Measurements from ENCODE around the gene TRABD2A.
"Not testable (repeated sequence)": the region's sequence is repeated elsewhere in the genome, so short reads cannot be mapped to it uniquely, and the experiment has no call there.

TRABD2A gene

DNA sequence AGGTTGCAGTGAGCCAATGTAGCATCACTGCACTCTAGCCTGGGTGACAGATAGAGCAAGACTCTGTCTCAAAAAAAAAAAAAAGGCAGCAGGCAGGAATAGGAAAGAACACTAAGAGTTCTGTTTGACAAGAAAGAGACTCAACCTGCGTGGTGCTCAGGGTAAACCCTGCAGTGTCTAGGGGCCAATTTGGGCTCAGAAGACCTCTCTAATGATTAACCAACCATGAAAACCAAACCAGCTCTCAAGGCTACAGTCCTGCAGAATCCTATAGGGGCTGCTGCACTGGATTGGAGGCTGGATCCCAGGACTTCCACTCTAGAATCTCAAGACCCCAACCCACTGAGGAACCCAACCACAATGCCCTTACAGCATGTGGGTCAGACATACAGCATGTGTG lies 2.4 kb downstream of the TRABD2A start:
- WGBS, 2 experiments (ENCODE audit: insufficient coverage in 2 of 2) = 83 to 88% methylated on average over 1 of the region's 1 CpG
- H3K36me3 ChIP-seq (ENCODE audit: control insufficient read depth, insufficient read depth, low read length) = no peaks in the 10 kb centered on the region
- H3K9me3 ChIP-seq (ENCODE audit: control insufficient read depth, low read length) = no peaks in the 10 kb centered on the region
- H3K27ac ChIP-seq (ENCODE audit: low read depth, low read length, severe bottlenecking) = no peak overlapping the region
- no peak overlapping the region for H3K4me3 ChIP-seq (ENCODE audit: extremely low read depth, insufficient read depth, low read length, poor library complexity, severe bottlenecking)
- peaks cover 7% of the 10 kb centered on the region for H3K4me1 ChIP-seq (ENCODE audit: control insufficient read depth, insufficient read depth, low read length, poor library complexity, severe bottlenecking)

DNA sequence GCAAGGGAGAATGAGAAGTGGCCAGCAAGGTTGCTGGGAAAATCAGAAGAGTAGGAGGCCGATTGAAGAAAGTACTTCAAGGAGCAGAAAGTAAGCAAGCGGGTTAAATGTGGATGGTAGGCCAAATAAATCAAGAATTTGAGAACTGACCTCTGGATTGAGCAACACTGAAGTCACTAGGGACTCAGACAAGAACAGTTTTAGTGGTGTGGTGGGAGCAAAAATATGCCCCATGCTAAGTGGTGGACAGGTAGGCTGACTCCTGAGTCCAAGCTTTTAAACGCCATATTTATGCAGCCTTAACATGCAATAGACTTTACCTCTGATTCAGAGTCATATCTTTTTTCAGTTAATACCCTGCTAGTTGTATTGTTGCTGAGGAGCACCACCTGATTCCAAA lies 4.5 kb downstream of the TRABD2A start:
- H3K27ac ChIP-seq (ENCODE audit: low read depth, low read length, severe bottlenecking) = no peak overlapping the region
- H3K36me3 ChIP-seq (ENCODE audit: control insufficient read depth, insufficient read depth, low read length) = no peaks in the 10 kb centered on the region
- no peak overlapping the region for H3K4me3 ChIP-seq (ENCODE audit: extremely low read depth, insufficient read depth, low read length, poor library complexity, severe bottlenecking)
- H3K9me3 ChIP-seq (ENCODE audit: control insufficient read depth, low read length) = no peaks in the 10 kb centered on the region
- WGBS, 2 experiments (ENCODE audit: insufficient coverage in 2 of 2) = 83 to 97% methylated on average over 2 to 3 of the region's 3 CpGs
- H3K4me1 ChIP-seq (ENCODE audit: control insufficient read depth, insufficient read depth, low read length, poor library complexity, severe bottlenecking) = peaks cover 7% of the 10 kb centered on the region

DNA sequence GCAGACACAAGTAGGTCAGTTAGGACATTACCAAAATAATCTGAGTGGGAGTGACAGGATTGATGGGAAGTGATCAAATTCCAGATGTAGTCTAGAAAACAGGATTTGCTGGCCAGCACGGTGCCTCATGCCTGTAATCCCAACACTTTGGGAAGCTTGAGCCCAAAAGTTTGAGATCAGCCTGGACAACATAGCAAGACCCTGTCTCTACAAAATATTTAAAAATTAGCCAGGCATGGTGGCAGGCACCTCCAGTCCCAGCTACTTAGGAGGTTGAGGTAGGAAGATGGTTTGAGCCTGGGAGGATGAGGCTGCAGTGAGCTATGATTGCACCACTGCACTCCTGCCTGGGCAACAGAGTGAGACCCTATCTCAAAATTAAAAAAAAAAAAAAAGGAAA lies 5.3 kb downstream of the TRABD2A start:
- not testable (repeated sequence) for H3K4me3 ChIP-seq (ENCODE audit: extremely low read depth, insufficient read depth, low read length, poor library complexity, severe bottlenecking); H3K27ac ChIP-seq (ENCODE audit: low read depth, low read length, severe bottlenecking); H3K36me3 ChIP-seq (ENCODE audit: control insufficient read depth, insufficient read depth, low read length); H3K9me3 ChIP-seq (ENCODE audit: control insufficient read depth, low read length); H3K4me1 ChIP-seq (ENCODE audit: control insufficient read depth, insufficient read depth, low read length, poor library complexity, severe bottlenecking)
- WGBS, 2 experiments (ENCODE audit: insufficient coverage in 2 of 2) = 60 to 100% methylated on average over 1 of the region's 1 CpG

DNA sequence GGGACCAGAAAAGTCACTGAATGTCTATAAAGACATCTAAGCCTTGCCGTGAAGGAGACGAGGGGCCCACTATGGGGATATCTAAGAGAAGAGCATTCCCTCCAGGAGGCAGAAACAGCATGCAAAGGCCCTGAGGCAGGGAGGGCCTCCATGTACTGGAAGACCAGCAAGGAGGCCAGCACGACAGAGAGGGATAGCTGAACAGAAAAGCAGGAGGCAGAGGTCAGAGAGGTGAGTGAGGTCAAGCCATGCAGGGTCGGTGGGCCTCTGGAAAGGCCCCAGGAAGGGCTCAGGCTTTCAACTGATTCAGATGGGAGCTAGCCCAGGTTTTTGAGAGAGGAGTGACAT lies 5.7 kb downstream of the TRABD2A start:
- WGBS, 2 experiments (ENCODE audit: insufficient coverage in 2 of 2) = 82 to 86% methylated on average over 4 of the region's 4 CpGs
- Histone ChIP-seq H3K36me3 (ENCODE audit: control insufficient read depth, insufficient read depth, low read length) (no peaks in the 10 kb centered on the region), H3K27ac (ENCODE audit: low read depth, low read length, severe bottlenecking) (no peak overlapping the region), H3K4me3 (ENCODE audit: extremely low read depth, insufficient read depth, low read length, poor library complexity, severe bottlenecking) (no peak overlapping the region), H3K9me3 (ENCODE audit: control insufficient read depth, low read length) (no peaks in the 10 kb centered on the region), H3K4me1 (ENCODE audit: control insufficient read depth, insufficient read depth, low read length, poor library complexity, severe bottlenecking) (peaks cover 2% of the 10 kb centered on the region)

DNA sequence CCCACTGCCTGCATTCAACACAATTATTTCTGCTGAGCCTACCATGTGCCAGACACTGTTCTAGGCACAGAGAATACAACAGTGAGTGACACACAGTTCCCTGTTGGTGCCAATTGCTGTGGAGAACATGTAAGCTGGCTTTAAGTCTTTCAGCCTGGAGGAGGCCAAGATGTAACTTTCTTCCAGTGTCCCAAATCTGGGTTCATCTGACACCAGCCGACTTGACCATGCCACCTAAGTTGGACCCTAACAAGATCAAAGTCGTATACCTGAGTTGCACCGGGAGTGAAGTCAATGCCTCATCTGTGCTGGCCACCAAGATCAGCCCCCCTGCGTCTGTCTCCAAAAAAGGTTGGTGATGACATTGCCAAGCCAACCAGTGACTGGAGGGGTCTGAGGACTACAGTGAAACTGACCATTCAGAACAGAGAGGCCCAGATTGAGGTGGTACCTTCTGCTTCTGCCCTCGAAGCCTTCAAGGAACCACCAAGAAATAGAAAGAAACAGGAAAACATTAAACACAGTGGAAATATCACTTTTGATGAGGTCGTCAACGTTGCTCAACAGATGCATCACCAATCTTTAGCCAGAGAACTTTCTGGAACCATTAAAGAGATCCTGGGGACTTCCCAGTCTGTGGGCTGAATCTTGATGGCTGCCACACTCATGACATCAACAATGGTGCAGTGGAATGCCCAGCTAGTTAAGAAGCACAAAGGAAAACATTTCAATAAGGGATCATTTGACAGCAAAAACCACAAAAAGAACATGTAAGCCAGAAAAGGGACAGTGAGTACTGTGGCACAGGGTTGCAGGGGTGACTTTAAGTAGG lies 6.3 kb downstream of the TRABD2A start:
- no peaks in the 10 kb centered on the region for H3K36me3 ChIP-seq (ENCODE audit: control insufficient read depth, insufficient read depth, low read length)
- no peak overlapping the region for H3K4me3 ChIP-seq (ENCODE audit: extremely low read depth, insufficient read depth, low read length, poor library complexity, severe bottlenecking)
- no peaks in the 10 kb centered on the region for H3K9me3 ChIP-seq (ENCODE audit: control insufficient read depth, low read length)
- no peak overlapping the region for H3K27ac ChIP-seq (ENCODE audit: low read depth, low read length, severe bottlenecking)
- no peaks in the 10 kb centered on the region for H3K4me1 ChIP-seq (ENCODE audit: control insufficient read depth, insufficient read depth, low read length, poor library complexity, severe bottlenecking)
- WGBS, 2 experiments (ENCODE audit: insufficient coverage in 2 of 2) = 84 to 93% methylated on average over 7 of the region's 7 CpGs

DNA sequence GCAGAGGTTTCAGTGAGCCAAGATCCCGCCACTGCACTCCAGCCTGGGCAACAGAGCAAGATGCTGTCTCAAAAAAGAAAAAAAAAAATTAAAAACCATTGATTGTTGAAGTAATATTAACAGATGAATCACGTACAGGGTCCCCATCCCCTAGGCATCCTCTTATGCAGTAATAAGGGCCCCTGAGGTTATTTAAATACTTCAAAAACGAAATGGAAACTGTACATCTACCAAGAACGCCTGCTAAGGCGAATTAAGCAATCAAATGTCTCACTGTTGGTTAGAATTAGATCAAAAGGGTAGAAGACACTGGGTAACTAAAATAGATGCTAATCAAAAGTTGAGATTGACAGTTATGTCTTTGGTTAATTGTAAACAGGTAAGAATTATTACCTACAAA lies 7.5 kb downstream of the TRABD2A start:
- no peak overlapping the region for H3K27ac ChIP-seq (ENCODE audit: low read depth, low read length, severe bottlenecking)
- 100% methylated on average over 1 to 2 of the region's 5 CpGs for WGBS, 2 experiments (ENCODE audit: insufficient coverage in 2 of 2)

DNA sequence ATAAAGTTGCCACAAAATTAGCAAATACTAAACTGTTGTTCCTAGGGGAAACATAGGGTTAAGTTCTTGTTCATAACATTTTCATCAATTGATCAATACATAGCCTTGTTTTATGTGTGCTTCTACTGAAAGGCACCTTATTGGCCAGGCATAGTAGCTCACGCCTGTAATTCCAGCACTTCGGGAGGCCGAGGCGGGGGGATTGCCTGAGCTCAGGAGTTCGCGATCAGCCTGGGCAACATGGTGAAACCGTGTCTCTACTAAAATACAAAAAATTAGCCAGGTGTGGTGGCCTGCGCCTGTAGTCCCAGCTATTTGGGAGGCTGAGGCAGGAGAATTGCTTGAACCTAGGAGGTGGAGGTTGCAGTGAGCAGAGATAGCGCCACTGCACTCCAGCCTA lies 8.2 kb downstream of the TRABD2A start:
- not testable (repeated sequence) for H3K4me1 ChIP-seq (ENCODE audit: control insufficient read depth, insufficient read depth, low read length, poor library complexity, severe bottlenecking); H3K27ac ChIP-seq (ENCODE audit: low read depth, low read length, severe bottlenecking); H3K36me3 ChIP-seq (ENCODE audit: control insufficient read depth, insufficient read depth, low read length); H3K9me3 ChIP-seq (ENCODE audit: control insufficient read depth, low read length); H3K4me3 ChIP-seq (ENCODE audit: extremely low read depth, insufficient read depth, low read length, poor library complexity, severe bottlenecking)
- 93 to 97% methylated on average over 7 of the region's 9 CpGs for WGBS, 2 experiments (ENCODE audit: insufficient coverage in 2 of 2)

More for the DNA sequence above, 7.5 kb downstream of the TRABD2A start:
- H3K36me3 ChIP-seq (ENCODE audit: control insufficient read depth, insufficient read depth, low read length) = no peaks in the 10 kb centered on the region
- H3K9me3 ChIP-seq (ENCODE audit: control insufficient read depth, low read length) = no peaks in the 10 kb centered on the region
- no peaks in the 10 kb centered on the region for H3K4me1 ChIP-seq (ENCODE audit: control insufficient read depth, insufficient read depth, low read length, poor library complexity, severe bottlenecking)
- H3K4me3 ChIP-seq (ENCODE audit: extremely low read depth, insufficient read depth, low read length, poor library complexity, severe bottlenecking) = no peak overlapping the region

DNA sequence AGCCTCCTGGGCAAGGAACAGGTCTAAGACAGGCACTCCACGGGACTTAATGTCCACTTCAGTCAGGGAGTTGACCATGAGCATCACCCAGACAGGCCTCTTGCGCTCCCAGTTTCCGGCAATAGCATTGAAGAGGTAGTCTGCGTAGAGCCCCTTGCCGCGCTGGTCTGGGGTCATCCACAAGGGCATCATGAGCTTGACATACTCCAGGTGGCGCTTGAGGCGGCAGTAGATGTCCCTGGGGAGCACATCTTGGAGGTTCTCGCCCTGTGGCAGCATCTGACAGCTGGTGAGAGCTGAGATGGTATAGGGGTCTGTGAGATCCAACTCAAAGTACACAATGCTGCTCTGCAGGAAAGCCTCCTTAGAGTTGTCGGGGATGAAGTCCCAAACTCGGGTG lies 10.6 kb downstream of the TRABD2A start:
- H3K27ac ChIP-seq (ENCODE audit: low read depth, low read length, severe bottlenecking) = no peak overlapping the region
- no peaks in the 10 kb centered on the region for H3K36me3 ChIP-seq (ENCODE audit: control insufficient read depth, insufficient read depth, low read length)
- H3K9me3 ChIP-seq (ENCODE audit: control insufficient read depth, low read length) = no peaks in the 10 kb centered on the region
- H3K4me1 ChIP-seq (ENCODE audit: control insufficient read depth, insufficient read depth, low read length, poor library complexity, severe bottlenecking) = no peaks in the 10 kb centered on the region
- no peak overlapping the region for H3K4me3 ChIP-seq (ENCODE audit: extremely low read depth, insufficient read depth, low read length, poor library complexity, severe bottlenecking)
- WGBS, 2 experiments (ENCODE audit: insufficient coverage in 2 of 2) = 92 to 95% methylated on average over 11 of the region's 11 CpGs

DNA sequence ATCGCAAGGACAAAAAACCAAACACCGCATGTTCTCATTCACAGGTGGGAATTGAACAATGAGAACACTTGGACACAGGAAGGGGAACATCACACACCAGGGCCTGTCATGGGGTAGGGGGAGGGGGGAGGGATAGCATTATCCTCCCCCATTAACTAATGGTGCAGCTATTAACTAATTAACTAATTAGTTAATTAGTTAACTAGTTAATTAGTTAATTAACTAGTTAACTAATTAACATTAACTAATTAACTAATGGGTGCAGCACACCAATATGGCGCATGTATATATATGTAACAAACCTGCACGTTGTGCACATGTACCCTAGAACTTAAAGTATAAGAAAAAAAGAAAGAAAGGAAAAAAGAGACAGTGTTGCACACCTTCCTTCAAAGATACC lies 12.6 kb downstream of the TRABD2A start:
- H3K27ac ChIP-seq (ENCODE audit: low read depth, low read length, severe bottlenecking); H3K9me3 ChIP-seq (ENCODE audit: control insufficient read depth, low read length); H3K36me3 ChIP-seq (ENCODE audit: control insufficient read depth, insufficient read depth, low read length); H3K4me1 ChIP-seq (ENCODE audit: control insufficient read depth, insufficient read depth, low read length, poor library complexity, severe bottlenecking); H3K4me3 ChIP-seq (ENCODE audit: extremely low read depth, insufficient read depth, low read length, poor library complexity, severe bottlenecking): not testable (repeated sequence)
- no CpG with 5 or more reads among the region's 4 CpGs for WGBS, 2 experiments (ENCODE audit: insufficient coverage in 2 of 2)

DNA sequence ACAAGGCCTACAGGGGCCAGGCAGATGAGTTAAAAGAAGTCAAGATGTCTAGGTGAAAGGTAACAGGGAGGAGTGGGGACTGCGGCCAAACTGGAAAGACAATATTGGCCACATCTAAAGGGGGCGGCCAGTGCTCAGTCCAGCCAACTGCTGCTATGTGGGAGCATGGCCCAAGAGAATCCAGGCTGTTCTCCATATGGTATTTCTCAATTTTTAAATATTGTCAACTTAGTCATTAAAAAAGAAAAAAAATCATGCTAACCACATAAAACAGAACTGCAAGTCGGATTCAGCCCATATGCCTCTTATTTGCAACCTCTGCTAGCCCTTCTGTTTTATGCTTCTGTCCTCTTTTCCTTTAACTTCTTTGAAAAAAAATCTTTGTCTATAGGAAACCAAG lies 14.8 kb downstream of the TRABD2A start:
- no peaks in the 10 kb centered on the region for H3K9me3 ChIP-seq (ENCODE audit: control insufficient read depth, low read length)
- WGBS, 2 experiments (ENCODE audit: insufficient coverage in 2 of 2) = 90 to 100% methylated on average over 1 to 3 of the region's 3 CpGs

DNA sequence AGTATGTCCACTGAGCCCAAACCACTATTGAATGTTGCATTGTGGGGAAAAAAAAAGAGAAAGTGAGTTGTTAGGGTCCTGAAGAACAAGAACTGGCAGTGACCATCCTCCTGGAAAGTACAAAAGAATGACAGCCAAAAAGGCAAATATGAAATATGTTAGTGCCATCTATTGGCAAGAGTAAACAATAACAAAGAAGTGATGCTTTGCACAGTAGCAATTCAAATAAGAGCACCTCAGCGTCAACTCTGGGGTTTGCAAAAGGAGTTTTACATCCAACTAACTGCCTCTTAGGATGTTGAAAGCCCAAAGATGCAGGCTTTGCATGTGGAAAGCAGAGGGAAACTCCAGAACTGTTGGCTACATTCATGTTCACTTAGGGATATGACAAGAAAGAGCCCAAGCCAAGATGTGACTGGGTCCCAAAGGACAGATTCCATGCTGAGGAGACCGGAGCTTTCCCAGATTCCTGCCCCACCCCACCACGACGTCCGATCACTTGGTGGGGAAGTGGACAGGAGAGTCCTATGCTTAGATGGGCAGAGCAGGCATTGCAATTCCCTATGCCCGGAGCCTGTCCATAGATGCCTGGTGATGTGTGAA lies 15.6 kb downstream of the TRABD2A start:
- Histone ChIP-seq H3K9me3 (ENCODE audit: control insufficient read depth, low read length) (no peaks in the 10 kb centered on the region), H3K27ac (ENCODE audit: low read depth, low read length, severe bottlenecking) (no peak overlapping the region), H3K36me3 (ENCODE audit: control insufficient read depth, insufficient read depth, low read length) (no peaks in the 10 kb centered on the region), H3K4me3 (ENCODE audit: extremely low read depth, insufficient read depth, low read length, poor library complexity, severe bottlenecking) (no peak overlapping the region), H3K4me1 (ENCODE audit: control insufficient read depth, insufficient read depth, low read length, poor library complexity, severe bottlenecking) (no peaks in the 10 kb centered on the region)
- 90 to 93% methylated on average over 4 to 5 of the region's 6 CpGs for WGBS, 2 experiments (ENCODE audit: insufficient coverage in 2 of 2)

More for the DNA sequence above, 14.8 kb downstream of the TRABD2A start:
- Histone ChIP-seq H3K4me1 (ENCODE audit: control insufficient read depth, insufficient read depth, low read length, poor library complexity, severe bottlenecking) (no peaks in the 10 kb centered on the region), H3K4me3 (ENCODE audit: extremely low read depth, insufficient read depth, low read length, poor library complexity, severe bottlenecking) (no peak overlapping the region), H3K36me3 (ENCODE audit: control insufficient read depth, insufficient read depth, low read length) (no peaks in the 10 kb centered on the region), H3K27ac (ENCODE audit: low read depth, low read length, severe bottlenecking) (no peak overlapping the region)

All from mesodermal cell (in vitro differentiated cells).